ENCODE results near the gene HPN. TPM values are rescaled to one million over a fixed set of nuclear protein-coding genes. Genes with fewer than 3 reads are reported as not detected.

HPN gene
- total RNA-seq, 3 donors from 2014 or later (not counting 1 experiment from before 2014, with no cell fraction given): not detected

DNA sequence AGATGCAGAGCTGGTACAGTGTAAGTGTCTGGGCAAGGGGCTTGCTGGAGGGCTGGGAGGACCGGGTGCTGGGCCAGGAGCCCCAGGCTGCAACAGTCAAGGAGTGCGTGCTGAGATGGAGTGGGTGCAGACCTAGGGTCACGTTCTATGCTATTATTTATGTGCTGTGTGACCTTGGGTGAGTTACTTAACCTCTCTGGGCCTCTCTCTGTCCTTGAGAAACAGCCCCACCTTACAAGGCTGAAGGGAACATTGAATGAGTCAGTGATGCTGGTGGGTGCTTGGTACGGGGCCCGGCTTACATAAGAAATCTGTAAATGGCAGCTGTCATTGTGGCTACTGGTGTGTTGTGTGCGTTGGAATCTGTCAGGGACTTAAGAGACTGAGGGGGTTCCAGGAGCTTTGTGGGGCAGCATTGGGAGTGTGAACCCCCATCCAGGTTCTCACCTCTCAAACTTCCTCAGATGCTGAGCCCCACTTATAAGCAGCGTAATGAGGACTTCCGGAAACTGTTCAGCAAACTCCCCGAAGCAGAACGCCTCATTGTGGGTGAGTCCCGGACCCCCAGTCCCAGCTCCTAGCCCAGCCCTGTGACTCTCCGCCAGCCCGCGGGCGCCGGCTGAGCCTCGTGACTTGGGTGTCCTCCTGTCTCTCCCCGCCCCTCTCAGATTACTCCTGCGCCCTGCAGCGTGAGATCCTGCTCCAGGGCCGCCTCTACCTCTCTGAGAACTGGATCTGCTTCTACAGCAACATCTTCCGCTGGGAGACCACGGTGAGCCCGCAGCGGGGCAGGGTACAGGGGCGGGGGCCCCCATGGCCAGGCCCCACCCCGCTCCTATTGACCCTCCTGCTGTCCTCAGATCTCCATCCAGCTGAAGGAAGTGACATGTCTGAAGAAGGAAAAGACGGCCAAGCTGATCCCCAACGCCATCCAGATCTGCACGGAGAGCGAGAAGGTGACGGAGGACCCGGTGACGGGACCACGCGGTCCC, 31.8 kb upstream of the HPN start:
- Mint-ChIP-seq H3K27ac (peak overlapping the region in 1 of 2 donors; percentile 98), H3K4me3 (peak overlapping the region; percentile 35), H3K9me3 (no peaks in the 10 kb centered on the region), H3K27me3 (ENCODE audit: low read depth in 2 of 2) (no peaks in the 10 kb centered on the region), H3K4me1 (peaks cover 43 to 57% of the 10 kb centered on the region in 2 donors), H3K36me3 (no peaks in the 10 kb centered on the region)
- Histone ChIP-seq H3K4me3 (ENCODE audit: low read length) (no peak overlapping the region), H3K4me1 (ENCODE audit: control insufficient read depth, insufficient read depth, low read length) (peaks cover 53% of the 10 kb centered on the region), H3K36me3 (ENCODE audit: control insufficient read depth, insufficient read depth, low read length) (peaks cover 24% of the 10 kb centered on the region), H3K27me3 (ENCODE audit: control insufficient read depth, insufficient read depth, low read length) (no peaks in the 10 kb centered on the region), H3K9me3 (ENCODE audit: control insufficient read depth, insufficient read depth, low read length) (no peaks in the 10 kb centered on the region), H3K27ac (ENCODE audit: low read length) (no peak overlapping the region)
- ATAC-seq: no peak
- TF ChIP-seq, protein P1, sequence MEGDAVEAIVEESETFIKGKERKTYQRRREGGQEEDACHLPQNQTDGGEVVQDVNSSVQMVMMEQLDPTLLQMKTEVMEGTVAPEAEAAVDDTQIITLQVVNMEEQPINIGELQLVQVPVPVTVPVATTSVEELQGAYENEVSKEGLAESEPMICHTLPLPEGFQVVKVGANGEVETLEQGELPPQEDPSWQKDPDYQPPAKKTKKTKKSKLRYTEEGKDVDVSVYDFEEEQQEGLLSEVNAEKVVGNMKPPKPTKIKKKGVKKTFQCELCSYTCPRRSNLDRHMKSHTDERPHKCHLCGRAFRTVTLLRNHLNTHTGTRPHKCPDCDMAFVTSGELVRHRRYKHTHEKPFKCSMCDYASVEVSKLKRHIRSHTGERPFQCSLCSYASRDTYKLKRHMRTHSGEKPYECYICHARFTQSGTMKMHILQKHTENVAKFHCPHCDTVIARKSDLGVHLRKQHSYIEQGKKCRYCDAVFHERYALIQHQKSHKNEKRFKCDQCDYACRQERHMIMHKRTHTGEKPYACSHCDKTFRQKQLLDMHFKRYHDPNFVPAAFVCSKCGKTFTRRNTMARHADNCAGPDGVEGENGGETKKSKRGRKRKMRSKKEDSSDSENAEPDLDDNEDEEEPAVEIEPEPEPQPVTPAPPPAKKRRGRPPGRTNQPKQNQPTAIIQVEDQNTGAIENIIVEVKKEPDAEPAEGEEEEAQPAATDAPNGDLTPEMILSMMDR (IDR thresholded peaks at IDR 0.05): no peak
- 97% methylated on average over 36 of the region's 36 CpGs for WGBS (ENCODE audit: insufficient coverage)
- intact Hi-C loops (cut with micrococcal nuclease): loop anchor here (5.0 kb wide), 1 partner anchor 203 kb away; no protein-coding TSS in a partner anchor
- DNase-seq: no peak

GRCh38 chr19:35011091-35011689, 30.3 kb upstream of the HPN start:
- Histone ChIP-seq H3K27ac (ENCODE audit: low read length) (peak overlapping the region; percentile 67), H3K4me1 (ENCODE audit: control insufficient read depth, insufficient read depth, low read length) (peaks cover 67% of the 10 kb centered on the region), H3K4me3 (ENCODE audit: low read length) (no peak overlapping the region), H3K9me3 (ENCODE audit: control insufficient read depth, insufficient read depth, low read length) (no peaks in the 10 kb centered on the region), H3K27me3 (ENCODE audit: control insufficient read depth, insufficient read depth, low read length) (no peaks in the 10 kb centered on the region), H3K36me3 (ENCODE audit: control insufficient read depth, insufficient read depth, low read length) (peaks cover 32% of the 10 kb centered on the region)
- peaks cover 46 to 65% of the 10 kb centered on the region in 2 donors for H3K4me1 Mint-ChIP-seq
- peak overlapping the region; percentile 74 for H3K4me3 Mint-ChIP-seq
- TF ChIP-seq, protein P1 (IDR thresholded peaks at IDR 0.05): no peak
- ATAC-seq (peak; percentile 6 to 48 (median 12)), DNase-seq (peak; percentile 35 to 72)
- no peaks in the 10 kb centered on the region for H3K9me3 Mint-ChIP-seq
- WGBS (ENCODE audit: insufficient coverage): 52% methylated on average over 13 of the region's 13 CpGs
- H3K27me3 Mint-ChIP-seq (ENCODE audit: low read depth in 2 of 2): no peaks in the 10 kb centered on the region
- intact Hi-C loops (cut with micrococcal nuclease): loop anchor here (5.0 kb wide), 1 partner anchor 201 kb away; no protein-coding TSS in a partner anchor
- H3K36me3 Mint-ChIP-seq: no peaks in the 10 kb centered on the region
- H3K27ac Mint-ChIP-seq: peak overlapping the region; percentile 86 to 98

- ATAC-seq (peak; percentile 53 to 69 (median 68)), DNase-seq (peak; percentile 40 to 61)
- TF ChIP-seq, protein P1 (IDR thresholded peaks at IDR 0.05): no peak
- intact Hi-C loops (cut with micrococcal nuclease): loop anchor here (1.0 to 5.0 kb wide), 2 partner anchors 9 to 200 kb away; no protein-coding TSS in a partner anchor
- Histone ChIP-seq H3K4me1 (ENCODE audit: control insufficient read depth, insufficient read depth, low read length) (peaks cover 67% of the 10 kb centered on the region), H3K4me3 (ENCODE audit: low read length) (no peak overlapping the region), H3K27ac (ENCODE audit: low read length) (peak overlapping the region; percentile 67), H3K36me3 (ENCODE audit: control insufficient read depth, insufficient read depth, low read length) (peaks cover 31% of the 10 kb centered on the region), H3K9me3 (ENCODE audit: control insufficient read depth, insufficient read depth, low read length) (no peaks in the 10 kb centered on the region), H3K27me3 (ENCODE audit: control insufficient read depth, insufficient read depth, low read length) (no peaks in the 10 kb centered on the region)
- H3K4me3 Mint-ChIP-seq: peak overlapping the region; percentile 74
- no peaks in the 10 kb centered on the region for H3K36me3 Mint-ChIP-seq
- H3K9me3 Mint-ChIP-seq: no peaks in the 10 kb centered on the region
- H3K4me1 Mint-ChIP-seq: peaks cover 46 to 58% of the 10 kb centered on the region in 2 donors
- 74% methylated on average over 18 of the region's 18 CpGs for WGBS (ENCODE audit: insufficient coverage)
- H3K27ac Mint-ChIP-seq: peak overlapping the region; percentile 86 to 98
- no peaks in the 10 kb centered on the region for H3K27me3 Mint-ChIP-seq (ENCODE audit: low read depth in 2 of 2)
These were observed 29.5 kb upstream of the HPN start for GRCh38 chr19:35011737-35012682.
